Epithelial cell of esophagus (primary cell): Measurements from ENCODE around the gene CNGA2.

Experiments
- DNase-seq: peaks from one replicate; pipeline ENCODE4 v3.0.0; 2010; ENCODE audit warnings: low read depth
- H3K4me3 ChIP-seq: 2 replicates; pipeline ENCODE4 v1.5.1; 2011; ENCODE audit warnings: mild to moderate bottlenecking, low read length, control low read depth
- CTCF ChIP-seq: IDR thresholded peaks from 2 replicates; pipeline ENCODE4 v1.5.1; 2011; ENCODE audit warnings: low read depth, mild to moderate bottlenecking, low read length, control low read depth, inconsistent platforms; ENCODE audit not compliant: insufficient read depth; ENCODE audit errors: missing control alignments

CNGA2 gene

GRCh38 chrX:151711154-151711553 lies 23.4 kb upstream of the CNGA2 start:
- DNase-seq: no peak
- TF ChIP-seq CTCF: no peak
- no peak overlapping the region for H3K4me3 ChIP-seq

GRCh38 chrX:151711787-151712186 lies 22.8 kb upstream of the CNGA2 start:
- H3K4me3 ChIP-seq: no peak overlapping the region
- DNase-seq: no peak
- TF ChIP-seq CTCF: no peak

GRCh38 chrX:151712253-151712652 lies 22.3 kb upstream of the CNGA2 start:
- no peak overlapping the region for H3K4me3 ChIP-seq
- no peak for TF ChIP-seq CTCF
- no peak for DNase-seq

GRCh38 chrX:151713849-151714248 lies 20.7 kb upstream of the CNGA2 start:
- peak; percentile 8 for DNase-seq
- TF ChIP-seq CTCF: peak; percentile 38

GRCh38 chrX:151714362-151714761 lies 20.2 kb upstream of the CNGA2 start:
- DNase-seq: no peak
- TF ChIP-seq CTCF: no peak
- no peak overlapping the region for H3K4me3 ChIP-seq

More at GRCh38 chrX:151713849-151714248, 20.7 kb upstream of the CNGA2 start:
- no peak overlapping the region for H3K4me3 ChIP-seq

GRCh38 chrX:151715752-151716151 lies 18.8 kb upstream of the CNGA2 start, which contains the start of gene FATE1:
TSS of gene FATE1 (plus strand) at chrX:151716035. CDS start at chrX:151716120, 85 bp downstream.
- TF ChIP-seq CTCF: no peak
- no peak within 1 kb of the TSS for H3K4me3 ChIP-seq
- no peak for DNase-seq

GRCh38 chrX:151722241-151722846 lies 12.2 kb upstream of the CNGA2 start:
- no peak overlapping the region for H3K4me3 ChIP-seq
- peak; percentile 2 for DNase-seq
- peak; percentile 30 for TF ChIP-seq CTCF
